Kidney (tissue), 14 donors: ENCODE data around the gene TOMM40. TPM values are rescaled to one million over a fixed set of nuclear protein-coding genes. Genes with fewer than 3 reads are reported as not detected.

ENCODE experiments used
- DNase-seq, 5 donors: peaks; one replicate each; pipeline ENCODE4 v3.0.0-alpha.2; 2013 to 2020
- FAIRE-seq: peaks from 2 replicates; lab custom pipeline; 2012; peaks lifted over from hg19 to GRCh38; lab: Jason Lieb, UNC
- H3K27ac ChIP-seq, 2 donors: one replicate each; pipeline ENCODE4 v1.7.0; 2013; ENCODE audit warnings: low read depth in 2 of 2, low read length in 2 of 2, inconsistent platforms in 1 of 2
- H3K27me3 ChIP-seq: one replicate; pipeline ENCODE4 v1.7.1; 2013; ENCODE audit warnings: low read length, inconsistent platforms; ENCODE audit not compliant: control insufficient read depth, insufficient read depth
- H3K36me3 ChIP-seq, 3 donors: one replicate each; pipeline versions ENCODE4 v1.7.0 to v1.7.1; 2013; ENCODE audit warnings: low read length in 3 of 3, control low read depth in 1 of 3, inconsistent platforms in 1 of 3; ENCODE audit not compliant: insufficient read depth in 3 of 3, control insufficient read depth in 2 of 3
- H3K4me1 ChIP-seq, 3 donors: one replicate each; pipeline versions ENCODE4 v1.7.0 to v1.7.1; 2013; ENCODE audit warnings: low read length in 3 of 3, inconsistent platforms in 1 of 3, low read depth in 1 of 3; ENCODE audit not compliant: control insufficient read depth in 2 of 3, insufficient read depth in 2 of 3
- H3K4me3 ChIP-seq, 3 donors: one replicate each; pipeline versions ENCODE4 v1.7.0 to v1.8.1; 2013; ENCODE audit warnings: low read length in 3 of 3, control low read depth in 1 of 3, inconsistent platforms in 1 of 3
- H3K9ac ChIP-seq, 3 donors: one replicate each; pipeline versions ENCODE4 v1.7.0 to v1.7.1; 2013; ENCODE audit warnings: low read length in 3 of 3, control low read depth in 1 of 3, inconsistent platforms in 1 of 3
- H3K9me3 ChIP-seq, 3 donors: one replicate each; pipeline versions ENCODE4 v1.7.0 to v1.7.1; 2013; ENCODE audit warnings: low read length in 3 of 3, control low read depth in 1 of 3, inconsistent platforms in 1 of 3; ENCODE audit not compliant: control insufficient read depth in 2 of 3, insufficient read depth in 1 of 3
- CTCF ChIP-seq: IDR thresholded peaks from 3 replicates; pipeline ENCODE4 v1.5.1; 2012; ENCODE audit warnings: mild to moderate bottlenecking, moderate library complexity, borderline replicate concordance; ENCODE audit not compliant: insufficient read depth; ENCODE audit errors: extremely low read depth
- intact Hi-C: fragments of 100-400 bp; cut with DNase I; formaldehyde crosslinking; loops from one replicate; pipeline ENCODE4 v1.11.1; 2022
- polyA plus RNA-seq: library from polyadenylated mRNA; stranded (reverse); fragments of 350-450 nt; fragmentation: Illumina TruSeq; extraction: RNeasy Lipid Tissue Mini Kit (QIAGEN cat#74804); gene quantifications from one replicate; pipeline ENCODE4 v1.2.3, GENCODE V29; 2014; ENCODE audit warnings: low read depth, low replicate concordance; ENCODE audit not compliant: insufficient read depth
- total RNA-seq: library from RNA; stranded (reverse); fragmentation: NEBNext Ultra II Directional; extraction: Animal tissue kit (Norgen Biotek cat#: 25700); gene quantifications from one replicate; pipeline ENCODE4 v1.2.1, GENCODE V29; 2021
- donor health status: control.
- donor health status: control.
- donor health status: control.
- donor health status: control.
- donor health status: control.
- donor health status: DM: yes; HTN: yes; CAD: no.
- donor health status: Normal renal cell carcinoma (clear cell type).

Gene TOMM40
- total and polyA plus RNA-seq, 2 donors from 2014 or later, result 45.4 to 51.5 TPM

GRCh38 chr19:44893332-44894051 lies 2.4 kb downstream of the TOMM40 start:
- no peak overlapping the region for H3K27ac ChIP-seq
- TF ChIP-seq CTCF, result no peak
- H3K36me3 ChIP-seq, result peaks cover 0 to 12% (median 8%) of the 10 kb centered on the region in 3 donors
- H3K27me3 ChIP-seq, result no peaks in the 10 kb centered on the region
- H3K4me1 ChIP-seq, result peaks cover 0 to 19% (median 12%) of the 10 kb centered on the region in 3 donors
- no peak overlapping the region for H3K4me3 ChIP-seq
- FAIRE-seq (no peak), DNase-seq (no peak)
- intact Hi-C loops, result no loop called here
- no peaks in the 10 kb centered on the region for H3K9me3 ChIP-seq
- H3K9ac ChIP-seq, result no peak overlapping the region

- Histone ChIP-seq H3K9me3 (no peaks in the 10 kb centered on the region), H3K9ac (no peak overlapping the region), H3K27ac (no peak overlapping the region), H3K4me1 (peaks cover 0 to 19% (median 12%) of the 10 kb centered on the region in 3 donors), H3K36me3 (peaks cover 0 to 12% (median 8%) of the 10 kb centered on the region in 3 donors), H3K4me3 (no peak overlapping the region), H3K27me3 (no peaks in the 10 kb centered on the region)
- DNase-seq (no peak), FAIRE-seq (no peak)
- intact Hi-C loops, result no loop called here
- no peak for TF ChIP-seq CTCF
These were observed 3.0 kb downstream of the TOMM40 start for GRCh38 chr19:44894052-44894400.

- no peak overlapping the region for H3K27ac ChIP-seq
- no peaks in the 10 kb centered on the region for H3K27me3 ChIP-seq
- peaks cover 0 to 15% (median 12%) of the 10 kb centered on the region in 3 donors for H3K4me1 ChIP-seq
- FAIRE-seq, result no peak
- TF ChIP-seq CTCF, result no peak
- intact Hi-C loops, result no loop called here
- no peak overlapping the region for H3K9ac ChIP-seq
- DNase-seq, result no peak
- H3K36me3 ChIP-seq, result peaks cover 0 to 12% (median 8%) of the 10 kb centered on the region in 3 donors
- no peaks in the 10 kb centered on the region for H3K9me3 ChIP-seq
- H3K4me3 ChIP-seq, result no peak overlapping the region
These were observed 3.9 kb downstream of the TOMM40 start for GRCh38 chr19:44894946-44895345.
